Hematopoietic multipotent progenitor cell treated with erythropoietin and hydrocortisone succinate and interleukin-3 and kit ligand, for 6 days (in vitro differentiated cells): ENCODE data around the gene CACNA2D2.
"Not testable (repeated sequence)": the region's sequence is repeated elsewhere in the genome, so short reads cannot be mapped to it uniquely, and the experiment has no call there.

Source experiments
- DNase-seq: peaks from one replicate; pipeline ENCODE4 v3.0.0-alpha.2; 2015

The CACNA2D2 gene

DNA sequence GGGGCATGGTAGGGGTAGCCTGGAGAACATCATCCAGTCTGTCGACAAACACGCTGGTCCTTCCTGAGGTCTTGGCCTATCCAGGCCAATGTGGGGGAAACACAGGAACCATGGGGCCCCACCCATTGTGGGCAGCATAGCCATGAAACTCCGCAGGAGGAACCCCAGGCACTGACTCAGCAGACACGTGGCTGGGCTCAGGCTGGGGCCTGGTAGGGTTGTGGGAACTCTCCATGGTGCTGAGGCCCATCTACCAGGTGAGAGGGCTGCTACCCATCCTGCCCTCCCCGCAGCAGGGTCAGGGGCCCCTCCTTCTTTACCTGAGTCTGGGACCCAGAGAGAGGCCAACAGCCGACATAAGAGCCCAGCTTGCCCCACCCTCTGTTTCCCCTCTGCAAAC is 22.6 kb upstream of the CACNA2D2 start:
- peak; percentile 96 for DNase-seq

DNA sequence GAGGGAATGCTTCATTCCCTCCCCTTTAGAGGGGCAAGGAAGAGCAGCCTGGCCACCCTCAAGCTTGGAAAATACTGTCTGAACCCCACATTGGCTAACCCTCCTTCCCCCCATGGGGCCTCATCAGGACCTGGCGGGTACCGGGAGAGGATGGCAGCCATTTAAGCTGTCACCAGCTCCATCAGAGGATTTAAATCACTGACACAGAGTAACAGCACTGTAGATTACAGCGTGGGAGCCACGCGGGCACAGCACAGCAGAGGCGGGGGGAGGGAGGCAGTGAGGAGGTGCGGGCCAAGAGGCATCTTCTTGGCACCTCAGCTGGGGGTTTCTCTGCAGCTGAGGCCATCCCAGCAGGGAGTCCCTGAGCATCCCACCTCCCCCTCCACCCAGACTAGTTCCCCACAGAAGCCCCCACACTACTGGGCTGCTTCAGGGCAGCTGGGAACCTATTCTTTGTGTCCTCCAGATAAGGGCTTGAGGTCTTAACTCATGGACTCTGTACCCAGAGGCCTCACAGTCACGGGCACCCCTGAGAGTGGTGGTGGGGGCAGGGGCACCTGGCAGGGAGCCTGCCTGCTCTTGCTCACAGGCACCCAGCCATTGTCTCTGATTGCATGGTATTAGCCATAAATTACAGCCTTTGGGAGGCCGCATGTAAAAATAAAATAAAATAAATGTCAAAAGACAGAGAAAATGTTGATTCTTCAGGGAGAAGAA is 21.9 kb upstream of the CACNA2D2 start:
- no peak for DNase-seq

DNA sequence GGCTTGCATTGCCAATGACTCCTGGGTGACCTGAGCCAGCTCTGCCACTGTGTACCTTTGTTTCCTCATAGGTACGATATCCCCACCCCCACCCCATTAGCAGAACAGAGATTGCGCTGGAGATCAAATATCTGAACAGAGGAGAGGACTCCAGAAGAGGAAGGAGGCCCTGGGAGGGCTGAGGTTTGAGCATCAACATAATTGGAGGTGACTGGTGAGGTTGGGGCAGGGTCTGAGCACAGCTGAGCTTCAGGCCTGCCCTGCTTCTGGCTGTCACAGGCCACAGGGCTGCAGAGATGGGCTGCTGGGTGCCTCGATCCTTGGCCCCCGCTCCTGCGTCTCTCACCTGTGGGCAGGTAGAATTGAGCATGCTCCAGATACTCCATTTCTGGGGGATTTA is 21.3 kb upstream of the CACNA2D2 start:
- no peak for DNase-seq

DNA sequence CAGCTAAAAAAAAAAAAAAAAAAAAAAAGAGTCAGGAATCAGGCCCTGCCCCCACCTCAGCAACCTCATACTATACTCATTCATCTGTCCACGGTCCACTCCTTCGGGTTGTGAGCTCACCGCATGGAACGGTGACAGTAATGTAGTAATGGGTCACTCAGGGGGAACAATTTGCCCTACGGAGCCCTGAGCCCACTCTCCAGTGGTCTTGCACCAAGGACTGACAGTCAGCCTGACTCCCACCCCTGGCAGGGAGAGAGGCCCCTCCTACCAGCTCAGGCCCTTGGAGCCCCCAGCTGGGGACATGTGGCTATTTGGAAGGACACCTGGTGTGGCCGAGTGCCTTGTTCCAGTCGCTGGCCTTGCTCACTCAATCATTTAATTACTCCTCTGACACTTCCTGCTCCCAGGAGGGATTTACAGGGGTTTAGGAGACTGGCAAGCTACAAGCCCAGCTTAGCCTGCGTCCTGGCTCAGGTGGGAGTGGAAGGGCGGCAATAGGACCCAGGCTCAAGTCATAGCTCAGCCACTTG is 19.9 kb upstream of the CACNA2D2 start:
- DNase-seq, result no peak

DNA sequence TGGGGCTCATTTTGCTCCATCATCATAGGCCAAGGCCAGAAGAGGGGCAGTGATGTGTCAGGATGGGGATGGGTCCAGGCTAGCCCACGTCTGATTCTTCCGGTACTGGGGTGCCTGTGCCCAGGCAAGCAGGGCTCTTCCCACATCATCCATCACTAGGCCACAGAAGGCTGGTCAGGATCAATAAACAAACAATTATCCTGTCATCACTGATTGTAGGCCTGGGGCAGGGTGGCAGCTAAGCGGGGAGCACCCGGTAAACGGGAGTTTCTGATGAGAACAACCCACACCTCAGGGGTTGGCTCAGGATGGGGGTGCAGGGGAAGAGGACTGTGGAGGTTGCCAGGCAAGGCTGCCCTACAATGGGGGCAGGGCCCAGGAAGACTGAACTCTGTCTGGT is 18.1 kb upstream of the CACNA2D2 start:
- no peak for DNase-seq

DNA sequence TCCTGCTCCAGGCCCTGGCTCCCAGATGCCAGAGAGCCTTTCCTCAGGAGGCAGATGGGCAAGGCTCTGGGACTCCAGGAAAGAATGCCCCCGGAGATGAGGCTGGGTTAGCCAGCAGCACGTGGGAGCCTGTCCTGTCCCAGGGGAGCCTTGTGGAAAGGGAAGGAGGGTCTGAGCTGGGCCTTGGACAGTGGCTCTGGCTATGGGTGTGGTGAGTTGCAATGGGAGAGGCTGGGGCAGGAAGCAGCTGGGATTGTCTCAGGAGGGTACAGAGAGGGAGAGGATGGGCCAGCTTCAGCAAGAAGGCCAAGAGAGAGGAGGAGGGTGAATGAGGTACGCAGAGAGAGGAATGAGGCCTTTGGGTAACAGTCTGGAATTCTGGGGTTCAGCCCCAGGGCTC is 17.4 kb upstream of the CACNA2D2 start:
- DNase-seq, result no peak

DNA sequence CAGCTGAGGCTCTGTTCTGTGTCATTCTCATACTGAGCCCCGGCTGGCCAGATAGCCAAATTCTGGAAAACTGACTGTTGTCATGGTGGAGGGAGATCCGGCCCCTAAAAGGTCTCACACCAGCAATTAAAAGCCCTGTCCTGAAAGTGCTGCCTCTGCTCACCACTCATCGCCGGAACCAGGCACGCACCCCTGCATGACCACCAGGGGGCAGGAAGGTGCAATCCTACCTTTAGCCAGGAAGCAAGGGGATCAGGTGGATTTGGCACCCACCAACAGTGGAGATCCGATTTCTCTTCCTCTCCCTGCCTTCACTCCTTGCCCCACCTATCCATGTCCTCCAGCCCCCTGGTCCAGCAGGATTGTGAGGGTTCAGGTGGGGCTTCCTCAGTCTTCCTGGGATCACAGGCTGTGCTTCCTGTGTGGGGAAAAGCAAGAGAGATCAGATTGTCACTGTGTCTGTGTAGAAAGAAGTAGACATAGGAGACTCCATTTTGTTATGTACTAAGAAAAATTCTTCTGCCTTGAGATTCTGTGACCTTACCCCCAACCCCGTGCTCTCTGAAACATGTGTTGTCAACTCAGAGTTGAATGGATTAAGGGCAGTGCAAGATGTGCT is 16.1 kb upstream of the CACNA2D2 start:
- peak; percentile 84 for DNase-seq

DNA sequence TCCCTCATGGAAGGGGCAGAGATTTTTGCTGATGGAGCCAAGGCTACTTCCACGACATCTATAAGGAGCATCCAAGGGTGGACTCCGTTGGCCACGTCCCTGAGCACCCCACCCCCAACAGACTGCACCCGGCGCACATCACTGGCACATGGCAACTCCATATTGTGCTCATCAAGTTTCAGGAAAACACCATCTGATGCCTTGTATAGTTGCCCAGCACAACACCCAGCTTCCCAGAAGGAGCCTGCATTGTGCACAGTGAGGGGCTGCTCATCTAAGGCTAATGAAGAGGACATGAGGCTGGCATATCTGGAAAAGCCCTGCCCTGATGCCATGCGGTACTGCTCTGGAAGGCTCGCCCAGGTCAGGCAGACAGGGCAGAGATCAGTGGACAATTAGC is 15.0 kb upstream of the CACNA2D2 start:
- DNase-seq, result no peak

DNA sequence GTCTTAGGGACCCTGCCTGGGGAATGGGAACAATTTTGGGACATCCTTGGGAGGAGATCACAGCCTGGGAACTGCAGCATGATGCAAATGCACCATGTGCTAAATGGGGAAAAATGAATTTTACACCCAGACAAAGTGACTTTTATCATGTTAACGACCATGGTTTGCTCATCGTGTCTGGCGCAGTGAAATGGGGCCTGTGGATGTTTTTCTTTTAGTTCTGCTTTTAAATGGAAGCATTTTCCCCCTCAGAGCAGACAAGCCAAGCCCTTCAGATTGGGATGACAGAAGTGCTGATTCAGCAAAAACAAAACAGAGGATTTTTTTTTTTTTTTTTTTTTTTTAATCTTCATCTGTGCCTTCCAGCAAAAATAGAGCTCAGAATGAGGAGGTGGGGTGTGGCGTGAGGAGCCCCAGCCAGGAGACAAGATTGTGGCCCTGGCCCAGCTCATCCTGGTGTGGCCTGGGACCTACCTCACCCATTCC is 14.3 kb upstream of the CACNA2D2 start:
- DNase-seq, result no peak

DNA sequence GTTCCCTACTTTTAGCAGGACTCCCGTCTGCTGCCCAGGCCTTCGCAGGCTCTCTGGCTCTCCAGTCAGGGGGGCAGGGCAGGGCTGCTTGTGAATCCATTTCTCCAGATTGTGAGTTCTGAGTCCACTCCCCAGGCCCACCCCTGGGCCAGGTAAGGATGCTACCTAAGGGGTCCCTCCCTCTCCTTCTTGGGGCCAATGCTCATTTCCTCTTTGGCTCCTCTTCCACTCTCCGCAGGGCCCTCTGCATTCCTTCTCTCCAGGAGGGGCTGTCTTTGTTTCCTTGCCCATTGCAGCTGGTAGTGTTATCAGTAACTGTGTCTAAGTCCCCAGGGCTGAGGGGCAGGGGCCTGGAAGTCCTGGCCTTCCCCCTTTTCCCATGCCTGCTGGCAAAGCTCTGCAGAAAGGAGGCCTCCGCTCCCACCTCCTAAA is 13.0 kb upstream of the CACNA2D2 start:
- DNase-seq, result no peak

DNA sequence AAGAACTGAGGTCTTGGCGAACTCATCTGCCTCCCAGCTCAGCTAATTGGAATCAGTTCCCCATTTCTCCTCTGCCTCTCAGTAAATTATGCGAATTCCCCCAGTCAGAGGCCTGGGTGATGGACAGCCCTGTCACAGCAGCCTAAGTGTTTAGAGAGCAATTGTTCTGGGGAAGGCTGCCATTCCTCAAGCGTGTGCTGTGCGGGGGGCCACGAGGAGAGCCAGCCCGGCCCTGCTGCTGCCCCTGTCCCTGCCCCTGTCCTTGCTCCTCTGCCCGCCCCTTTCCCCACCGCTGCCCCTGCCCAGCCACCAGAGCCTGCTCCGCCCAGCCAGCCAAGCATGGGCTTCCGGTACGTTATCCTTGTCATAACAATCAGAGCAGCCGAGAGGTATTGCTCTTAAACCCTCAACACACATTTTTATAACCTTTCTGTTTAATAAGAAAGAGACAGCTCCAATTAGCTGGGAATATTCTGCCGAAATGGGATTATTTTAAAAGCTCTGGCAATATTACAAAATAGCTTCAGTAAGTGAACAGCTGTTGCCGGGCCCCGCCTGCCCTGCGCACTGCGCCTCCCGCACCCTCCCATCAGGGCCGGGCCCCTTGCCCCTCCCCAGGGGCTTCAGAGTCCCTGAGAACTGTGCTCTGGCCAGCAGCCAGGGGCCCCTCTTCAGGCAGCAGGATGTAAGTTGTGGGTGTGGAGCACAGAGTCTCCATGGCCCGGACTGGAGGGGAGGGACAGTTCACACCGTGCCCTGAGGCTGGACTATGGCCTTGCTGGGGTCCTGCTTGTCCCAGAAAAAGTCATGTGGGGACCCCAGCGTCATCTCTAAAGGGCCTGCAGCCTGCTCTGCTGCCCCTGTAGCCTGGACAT is 12.4 kb upstream of the CACNA2D2 start:
- no peak for DNase-seq

DNA sequence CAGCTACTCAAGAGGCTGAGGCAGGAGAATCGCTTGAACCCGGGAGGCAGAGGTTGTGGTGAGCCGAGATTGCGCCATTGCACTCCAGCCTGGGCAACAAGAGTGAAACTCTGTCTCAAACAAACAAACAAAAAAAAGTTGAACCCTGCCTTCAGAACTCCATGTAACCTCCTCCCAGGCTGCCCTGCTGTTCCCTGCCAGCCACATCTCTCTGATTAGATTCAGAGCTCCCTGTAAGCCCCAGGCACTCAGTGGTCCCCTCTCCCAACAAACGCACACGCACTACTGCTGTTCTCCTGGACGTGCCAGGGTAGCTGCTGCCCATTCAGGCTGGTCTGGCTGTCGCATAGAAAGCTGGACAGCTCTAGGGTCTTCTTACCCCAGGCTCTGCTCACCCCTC is 9.5 kb upstream of the CACNA2D2 start:
- not testable (repeated sequence) for DNase-seq

DNA sequence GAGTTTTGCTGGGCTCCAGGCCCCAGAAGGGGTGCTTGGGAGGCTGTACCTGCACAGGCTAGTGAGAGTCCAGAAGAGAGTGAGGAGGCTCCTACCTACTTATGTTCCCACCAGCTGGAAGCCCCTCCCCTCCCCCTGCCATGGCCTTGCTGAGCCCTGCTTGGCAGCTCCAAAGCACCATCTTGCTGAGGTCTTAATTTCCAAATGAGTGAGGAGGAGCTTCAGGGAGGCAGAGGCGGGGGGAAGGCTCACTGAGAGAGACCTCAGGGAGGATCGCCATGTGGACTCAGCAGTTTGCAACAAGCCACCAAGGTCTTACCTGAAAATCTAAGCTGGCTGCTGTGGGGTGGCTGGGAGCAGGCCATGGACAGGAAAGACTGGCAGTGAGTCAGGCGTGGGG is 8.7 kb upstream of the CACNA2D2 start:
- DNase-seq, result no peak

DNA sequence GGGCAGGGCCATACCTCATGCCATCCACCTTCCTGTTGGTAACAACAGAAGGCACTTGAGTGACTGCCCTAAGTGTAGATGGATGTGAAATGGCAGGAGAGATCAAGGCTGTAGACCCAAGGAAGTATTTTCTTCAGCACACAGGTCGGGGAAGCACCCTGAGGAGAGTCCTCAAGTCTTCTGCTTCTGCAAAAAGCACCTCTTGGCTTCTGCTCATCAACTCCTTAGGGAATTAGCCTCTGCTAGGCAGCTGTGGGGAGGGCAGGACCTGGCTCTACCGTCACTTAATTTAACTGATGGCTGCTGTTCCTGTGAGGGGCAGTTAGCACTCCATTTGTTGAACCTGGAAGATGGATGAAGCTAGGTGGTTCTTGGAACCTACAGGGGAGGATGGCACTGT is 6.9 kb upstream of the CACNA2D2 start:
- no peak for DNase-seq

DNA sequence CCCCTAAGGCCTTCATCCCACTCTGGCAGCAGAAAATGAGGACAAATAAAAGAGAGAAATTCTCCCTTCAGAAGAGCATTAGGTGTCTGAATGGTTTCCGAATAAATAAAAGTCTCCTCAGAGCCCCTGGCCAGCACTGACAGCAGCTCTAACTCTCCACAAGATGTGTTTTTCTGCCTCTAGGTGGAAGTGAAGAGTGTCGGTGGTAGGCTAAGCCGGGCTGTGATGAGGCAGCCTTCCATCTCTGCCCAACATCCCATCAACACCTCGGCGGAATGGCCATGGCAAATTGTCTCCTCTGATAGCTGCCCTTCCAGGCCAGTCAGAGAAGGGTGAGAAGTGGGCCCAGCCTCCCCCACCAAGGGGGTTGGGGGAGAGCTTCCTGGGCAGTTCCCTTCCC is 6.3 kb upstream of the CACNA2D2 start:
- DNase-seq, result no peak

DNA sequence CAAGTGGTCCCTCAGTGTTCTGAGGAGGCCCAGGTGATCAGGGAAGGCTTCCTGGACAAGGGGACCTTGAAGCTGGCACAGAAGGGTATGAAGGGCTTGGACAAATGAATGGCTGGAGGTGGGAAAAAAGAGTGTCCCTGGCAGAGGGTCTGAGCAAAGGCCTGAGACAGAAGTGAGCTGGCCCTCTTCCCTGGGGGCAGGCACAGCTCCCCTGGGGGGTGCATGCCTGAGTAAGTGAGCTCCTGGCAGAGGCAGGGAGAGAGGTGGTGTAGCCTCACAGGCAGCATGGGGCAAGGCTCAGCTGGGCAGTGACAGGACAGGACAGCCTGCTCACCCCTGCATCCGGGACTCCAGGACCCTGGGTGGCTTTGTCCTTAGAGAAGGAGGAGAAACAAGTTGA is 5.4 kb upstream of the CACNA2D2 start:
- DNase-seq, result no peak

DNA sequence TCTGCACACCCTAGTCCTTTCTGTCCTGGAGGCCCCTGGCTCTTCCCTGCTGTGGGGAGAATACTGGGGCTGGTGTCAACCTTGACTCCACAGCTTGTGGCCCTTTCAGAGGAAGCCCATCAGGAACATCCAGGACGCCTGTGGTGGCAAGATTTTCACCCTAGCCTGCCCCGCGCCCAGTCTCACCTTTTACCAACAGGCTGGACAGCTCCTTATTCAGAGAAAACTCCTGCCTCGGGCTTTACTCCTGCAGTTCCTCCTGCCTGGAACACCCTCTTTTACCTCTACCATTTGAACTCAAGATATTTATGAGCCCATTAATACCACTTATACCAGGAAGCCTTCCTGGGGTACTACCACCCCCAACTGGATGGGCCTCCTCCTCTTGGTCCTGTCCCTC is 2.7 kb upstream of the CACNA2D2 start:
- DNase-seq, result no peak

DNA sequence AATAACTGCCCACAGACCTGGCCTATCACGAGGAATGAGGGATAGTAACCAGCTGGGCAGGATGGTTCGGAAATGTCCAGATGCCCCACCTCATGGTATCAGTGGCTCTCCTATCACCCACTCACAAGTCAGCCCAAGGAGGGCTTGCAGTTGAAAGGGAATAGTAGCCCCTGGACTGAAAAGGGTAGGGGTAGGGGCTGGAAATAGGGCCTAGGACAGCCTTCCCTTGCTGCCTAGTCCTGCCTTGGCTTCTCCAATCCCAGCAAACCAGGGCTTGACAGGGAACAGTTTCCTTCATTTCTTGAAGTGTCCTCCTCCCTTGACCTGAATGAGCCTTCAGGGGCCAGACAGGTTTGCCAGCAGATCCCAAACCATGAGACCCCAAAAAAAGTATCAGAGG is 1.2 kb upstream of the CACNA2D2 start:
- DNase-seq, result no peak

DNA sequence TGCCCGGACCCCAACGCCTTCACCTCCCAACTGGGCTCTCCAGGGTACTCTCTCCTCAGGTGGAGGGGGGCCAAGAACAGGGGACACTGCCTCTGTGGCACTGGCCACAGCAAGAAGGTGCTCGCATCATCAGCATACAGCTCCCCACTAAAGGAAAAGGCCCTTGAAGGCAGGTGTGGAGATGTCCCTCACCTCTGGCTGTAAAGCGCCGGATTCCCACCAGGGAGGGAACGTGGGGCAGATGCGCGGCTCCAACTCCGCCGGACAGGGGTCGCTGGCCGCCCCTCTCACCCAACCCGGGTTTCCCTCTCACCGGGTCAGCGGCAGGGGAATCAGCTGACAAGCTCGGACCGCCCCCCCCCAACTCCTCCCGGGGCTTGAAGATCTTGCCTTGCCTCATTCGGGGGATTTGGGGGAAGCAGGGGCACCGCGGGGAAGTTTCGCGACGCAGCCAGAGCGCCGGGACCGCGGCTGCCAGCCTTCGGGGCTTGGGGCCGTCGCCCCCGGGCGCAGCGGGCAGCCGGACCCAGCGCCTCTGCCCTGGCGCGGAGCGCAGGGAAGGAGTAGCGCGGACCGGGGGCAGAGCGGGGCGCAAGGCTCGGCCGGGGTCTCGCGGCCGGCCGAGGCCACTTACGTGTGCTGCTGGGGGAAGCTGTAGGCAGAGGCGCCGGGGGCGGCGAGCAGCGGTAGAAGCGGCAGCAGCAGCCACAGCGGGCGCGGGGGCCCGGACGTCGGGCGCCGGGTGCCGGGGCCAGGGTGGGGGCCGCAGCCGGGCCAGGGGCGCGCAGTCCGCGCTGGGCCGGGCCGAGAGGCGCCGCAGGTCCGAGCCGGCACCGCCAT is 630 bp downstream of the CACNA2D2 start:
- DNase-seq, result no peak

DNA sequence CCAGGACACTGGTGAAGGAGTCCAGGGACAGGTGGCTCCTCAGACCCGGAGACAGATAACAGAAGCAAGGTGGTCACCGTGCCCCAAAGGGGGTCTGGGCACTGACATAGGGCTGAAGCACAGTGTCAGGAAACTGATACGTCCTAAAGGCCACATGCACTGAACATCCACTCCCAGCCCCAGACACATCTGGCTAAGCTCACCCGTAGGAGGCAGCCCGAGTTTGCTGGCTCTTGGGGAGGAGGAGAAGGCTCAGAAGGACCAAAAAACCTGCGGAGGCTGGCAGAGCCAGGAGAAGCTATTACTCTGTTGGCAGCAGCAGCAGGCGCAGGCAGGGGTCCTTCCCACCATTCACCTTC is 1.2 kb downstream of the CACNA2D2 start:
- DNase-seq, result peak; percentile 20

DNA sequence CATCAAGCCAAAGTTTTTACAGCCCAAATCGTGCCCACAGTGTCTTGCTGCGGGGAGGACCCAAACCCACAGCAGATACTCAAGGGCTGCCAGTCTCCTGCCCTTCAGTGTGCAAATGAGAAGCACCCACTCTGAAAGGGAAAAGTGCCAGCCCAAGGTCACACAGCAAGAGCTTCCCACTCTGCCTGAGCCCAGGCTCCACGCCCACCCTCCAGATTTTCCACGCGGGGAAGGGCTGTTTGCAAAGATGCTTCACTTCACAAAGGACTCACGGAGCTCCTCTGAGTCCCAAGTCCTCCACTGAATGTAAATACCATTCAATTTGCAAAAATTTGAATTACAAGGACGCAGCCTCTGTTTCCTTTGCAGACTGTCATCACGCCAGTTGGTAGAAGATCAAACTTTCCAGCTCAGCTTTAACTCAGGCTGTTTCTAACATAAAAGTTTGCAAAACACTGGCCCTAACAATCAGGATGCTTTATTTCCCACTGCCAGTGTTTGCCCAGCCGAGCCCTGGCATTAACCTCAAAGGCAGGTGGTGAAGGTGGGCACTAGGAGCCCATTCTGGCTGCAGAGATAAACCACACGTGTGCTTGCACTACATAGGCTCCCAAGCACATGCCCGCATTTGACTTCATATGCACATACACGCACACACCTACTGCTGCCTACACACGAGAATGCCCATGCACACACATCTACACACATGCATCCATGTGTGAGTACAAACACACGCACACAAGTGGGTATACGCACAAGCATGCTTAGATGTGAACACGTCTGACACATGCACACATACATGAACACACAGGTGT is 7.6 kb downstream of the CACNA2D2 start:
- no peak for DNase-seq

DNA sequence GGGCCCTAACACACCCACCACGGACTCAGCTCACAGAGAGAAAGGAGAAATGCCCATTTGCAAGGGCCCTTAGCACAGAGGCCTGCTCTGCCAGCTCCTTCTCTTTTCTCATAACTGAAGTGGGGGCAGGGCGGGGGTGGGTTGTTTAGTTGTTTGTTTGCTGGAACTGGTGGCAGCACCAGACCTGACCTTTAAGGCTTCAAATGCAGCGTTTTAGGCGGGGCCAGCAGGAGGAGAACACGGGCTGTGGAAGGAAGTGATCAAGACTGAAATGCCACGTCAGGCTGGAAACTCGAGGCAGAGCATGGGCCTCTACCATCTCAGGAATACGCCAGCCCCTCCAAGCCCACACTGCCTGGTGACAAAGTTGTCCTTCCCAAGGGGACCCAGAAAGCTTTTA is 9.3 kb downstream of the CACNA2D2 start:
- no peak for DNase-seq
